Gastroesophageal sphincter (tissue), 4 donors: ENCODE data around the gene GBE1. TPM values are rescaled to one million over a fixed set of nuclear protein-coding genes. Genes with fewer than 3 reads are reported as not detected.

Experiments used
- ATAC-seq: fragments of 150-250 bp; one replicate; pipeline ENCODE4 v1.9.1; 2016; ENCODE audit warnings: mild to moderate bottlenecking, moderate library complexity
- H3K27ac ChIP-seq, 4 donors: fragments of 200-600 bp; sonication (generic) in 3 of 4; 1 replicate in 3 of 4; 2 replicates in 1 of 4; pipeline ENCODE4 v1.5.1; 2016 to 2019
- H3K27me3 ChIP-seq: fragments of 200-600 bp; sonication (generic); one replicate; pipeline ENCODE4 v1.5.1; 2019
- H3K36me3 ChIP-seq, 2 donors: fragments of 200-600 bp; sonication (generic); one replicate each; pipeline ENCODE4 v1.5.1; 2019; ENCODE audit warnings: control low read depth in 1 of 2
- H3K4me1 ChIP-seq, 3 donors: fragments of 200-600 bp; sonication (generic); 1 replicate in 2 of 3; 2 replicates in 1 of 3; pipeline ENCODE4 v1.5.1; 2016 to 2019; ENCODE audit warnings: control low read depth in 2 of 3
- H3K4me3 ChIP-seq, 2 donors: fragments of 200-600 bp; sonication (generic); one replicate each; pipeline ENCODE4 v1.5.1; 2019; ENCODE audit warnings: mild to moderate bottlenecking in 1 of 2, moderate library complexity in 1 of 2
- H3K9me3 ChIP-seq, 3 donors: fragments of 200-600 bp; sonication (generic); one replicate each; pipeline ENCODE4 v1.5.1; 2017 to 2019; ENCODE audit warnings: control low read depth in 2 of 3
- CTCF ChIP-seq, 4 experiments: fragments of 200-600 bp in 2 of 4; fragments of 450-650 bp in 2 of 4; sonication (generic) in 1 of 4; IDR thresholded peaks; one replicate each; pipeline ENCODE4 v1.5.1; 2017 to 2019; ENCODE audit warnings: antibody characterized with exemption in 4 of 4, mild to moderate bottlenecking in 2 of 4, moderate library complexity in 2 of 4
- EP300 ChIP-seq: sonication (generic); formaldehyde crosslinking; IDR thresholded peaks from one replicate; pipeline ENCODE4 v1.6.1; 2017; ENCODE audit warnings: antibody characterized with exemption, mild to moderate bottlenecking
- POLR2A ChIP-seq, 2 donors: fragments of 450-650 bp; IDR thresholded peaks; one replicate each; pipeline ENCODE4 v1.6.1; 2017; ENCODE audit warnings: antibody characterized with exemption in 2 of 2, mild to moderate bottlenecking in 2 of 2, moderate library complexity in 1 of 2
- POLR2AphosphoS5 ChIP-seq: sonication (generic); formaldehyde crosslinking; IDR thresholded peaks from one replicate; pipeline ENCODE4 v1.6.1; 2017; ENCODE audit warnings: antibody characterized with exemption
- WGBS, 2 donors: methylation state at CpG; one replicate each; pipeline ENCODE4 v1.1.5; 2018; ENCODE audit warnings: low coverage in 1 of 2; 5-methylcytosine and 5-hydroxymethylcytosine counted together
- total RNA-seq, 4 donors: library from RNA; depleted of rRNA; stranded (reverse); fragments of >200 nt; gene quantifications; one replicate each; pipeline ENCODE4 v1.1.0, GENCODE V29; 2016

Gene GBE1
- total RNA-seq, 4 donors from 2014 or later, result 23.3 to 59.4 (median 27.2) TPM

- Histone ChIP-seq H3K4me3 (no peak overlapping the region), H3K4me1 (no peaks in the 10 kb centered on the region), H3K27ac (no peak overlapping the region), H3K36me3 (peaks cover 3 to 20% of the 10 kb centered on the region in 2 donors), H3K9me3 (no peaks in the 10 kb centered on the region), H3K27me3 (no peaks in the 10 kb centered on the region)
- no peak for TF ChIP-seq EP300
- TF ChIP-seq CTCF (IDR thresholded peaks at IDR 0.05), result no peak
- no peak for TF ChIP-seq POLR2AphosphoS5
- TF ChIP-seq POLR2A (IDR thresholded peaks at IDR 0.05), result no peak
- 94 to 100% methylated on average over 1 to 2 of the region's 2 CpGs for WGBS, 2 donors
- no peak for ATAC-seq
Observed at GRCh38 chr3:81565041-81565440, 196.4 kb downstream of the GBE1 start.

GRCh38 chr3:81558106-81558505 lies 203.3 kb downstream of the GBE1 start:
- Histone ChIP-seq H3K4me3 (no peak overlapping the region), H3K27ac (no peak overlapping the region), H3K36me3 (peaks cover 0 to 3% of the 10 kb centered on the region in 2 donors), H3K4me1 (peaks cover 0 to 10% (median 0%) of the 10 kb centered on the region in 3 donors), H3K27me3 (no peaks in the 10 kb centered on the region), H3K9me3 (no peaks in the 10 kb centered on the region)
- 0 to 93% methylated on average over 1 of the region's 1 CpG for WGBS, 2 donors
- TF ChIP-seq POLR2AphosphoS5 (no peak), POLR2A (IDR thresholded peaks at IDR 0.05) (no peak), EP300 (no peak), CTCF (IDR thresholded peaks at IDR 0.05) (no peak)
- ATAC-seq, result no peak

- no peak for TF ChIP-seq EP300
- no peak for TF ChIP-seq POLR2A (IDR thresholded peaks at IDR 0.05)
- no peak for TF ChIP-seq POLR2AphosphoS5
- TF ChIP-seq CTCF (IDR thresholded peaks at IDR 0.05), result no peak
- no peak for ATAC-seq
- no peak overlapping the region for H3K4me3 ChIP-seq
- H3K36me3 ChIP-seq, result no peaks in the 10 kb centered on the region
- H3K4me1 ChIP-seq, result peaks cover 0 to 10% (median 0%) of the 10 kb centered on the region in 3 donors
- 50 to 67% methylated on average over 2 of the region's 2 CpGs for WGBS, 2 donors
- H3K27me3 ChIP-seq, result no peaks in the 10 kb centered on the region
- no peaks in the 10 kb centered on the region for H3K9me3 ChIP-seq
- no peak overlapping the region for H3K27ac ChIP-seq
Observed at GRCh38 chr3:81554801-81555200, 206.6 kb downstream of the GBE1 start.

- H3K9me3 ChIP-seq, result no peaks in the 10 kb centered on the region
- 71 to 83% methylated on average over 1 of the region's 1 CpG for WGBS, 2 donors
Observed at GRCh38 chr3:81554388-81554787, 207.1 kb downstream of the GBE1 start.

More at GRCh38 chr3:81554388-81554787, 207.1 kb downstream of the GBE1 start:
- Histone ChIP-seq H3K4me3 (no peak overlapping the region), H3K36me3 (no peaks in the 10 kb centered on the region), H3K27ac (no peak overlapping the region), H3K27me3 (no peaks in the 10 kb centered on the region), H3K4me1 (peaks cover 0 to 10% (median 0%) of the 10 kb centered on the region in 3 donors)
- no peak for ATAC-seq
- no peak for TF ChIP-seq POLR2A (IDR thresholded peaks at IDR 0.05)
- no peak for TF ChIP-seq CTCF (IDR thresholded peaks at IDR 0.05)
- no peak for TF ChIP-seq EP300
- TF ChIP-seq POLR2AphosphoS5, result no peak
